ENCODE data around the gene CTSD.
"Not testable (repeated sequence)": the region's sequence is repeated elsewhere in the genome, so short reads cannot be mapped to it uniquely, and the experiment has no call there.

The CTSD gene

GRCh38 chr11:1763796-1764661 is at the start of gene CTSD:
Gene CTSD, minus strand, starts transcription at chr11:1763927. Its CDS starts 68 bp downstream, at chr11:1763859.
- Mint-ChIP-seq H3K27ac (peak within 1 kb of the TSS; percentile 82), H3K27me3 (no peaks in the 10 kb centered on the region), H3K9me3 (no peaks in the 10 kb centered on the region), H3K4me3 (peak within 1 kb of the TSS; percentile 92), H3K36me3 (no peaks in the 10 kb centered on the region), H3K4me1 (peaks cover 12% of the 10 kb centered on the region)
- DNase-seq (ENCODE audit: low spot score in 2 of 2) (peak; percentile 92 to 93), ATAC-seq (ENCODE audit: low read depth) (peak; percentile 92)

- not testable (repeated sequence) for DNase-seq (ENCODE audit: low spot score in 2 of 2); H3K36me3 Mint-ChIP-seq; H3K4me1 Mint-ChIP-seq; ATAC-seq (ENCODE audit: low read depth); H3K27ac Mint-ChIP-seq; H3K9me3 Mint-ChIP-seq; H3K4me3 Mint-ChIP-seq
- peaks cover 12% of the 10 kb centered on the region for H3K27me3 Mint-ChIP-seq
Observed at GRCh38 chr11:1813356-1813755, 49.6 kb upstream of the CTSD start.

DNA sequence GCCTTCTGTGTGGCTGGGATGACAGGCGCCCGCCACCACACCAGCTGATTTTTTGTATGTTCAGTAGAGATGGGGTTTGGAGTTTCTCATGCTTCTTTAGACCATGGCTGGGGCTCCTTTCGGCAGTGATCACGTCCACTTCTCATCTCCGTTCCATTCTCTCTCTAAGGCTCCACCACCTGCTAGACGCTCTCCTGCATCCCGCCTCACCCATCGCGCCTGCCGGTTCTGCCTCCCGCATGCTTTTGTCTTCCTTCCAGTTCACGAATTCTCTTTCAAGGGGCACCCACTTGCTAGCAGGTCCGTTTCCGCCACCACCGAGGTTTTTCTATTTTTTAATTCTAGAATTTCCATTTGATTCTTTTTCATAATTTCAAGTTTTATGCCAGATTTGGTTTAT is 49.1 kb upstream of the CTSD start:
- Mint-ChIP-seq H3K4me3 (no peak overlapping the region), H3K27me3 (peaks cover 12% of the 10 kb centered on the region), H3K27ac (no peak overlapping the region), H3K36me3 (peaks cover 2% of the 10 kb centered on the region), H3K9me3 (no peaks in the 10 kb centered on the region), H3K4me1 (no peaks in the 10 kb centered on the region)
- ATAC-seq (ENCODE audit: low read depth) (no peak), DNase-seq (ENCODE audit: low spot score in 2 of 2) (no peak)

- Mint-ChIP-seq H3K9me3 (no peaks in the 10 kb centered on the region), H3K4me3 (no peak overlapping the region), H3K4me1 (no peaks in the 10 kb centered on the region), H3K27ac (no peak overlapping the region), H3K27me3 (peaks cover 12% of the 10 kb centered on the region), H3K36me3 (peaks cover 2% of the 10 kb centered on the region)
- ATAC-seq (ENCODE audit: low read depth) (no peak), DNase-seq (ENCODE audit: low spot score in 2 of 2) (no peak)
Observed at GRCh38 chr11:1812274-1812673, 48.5 kb upstream of the CTSD start.

DNA sequence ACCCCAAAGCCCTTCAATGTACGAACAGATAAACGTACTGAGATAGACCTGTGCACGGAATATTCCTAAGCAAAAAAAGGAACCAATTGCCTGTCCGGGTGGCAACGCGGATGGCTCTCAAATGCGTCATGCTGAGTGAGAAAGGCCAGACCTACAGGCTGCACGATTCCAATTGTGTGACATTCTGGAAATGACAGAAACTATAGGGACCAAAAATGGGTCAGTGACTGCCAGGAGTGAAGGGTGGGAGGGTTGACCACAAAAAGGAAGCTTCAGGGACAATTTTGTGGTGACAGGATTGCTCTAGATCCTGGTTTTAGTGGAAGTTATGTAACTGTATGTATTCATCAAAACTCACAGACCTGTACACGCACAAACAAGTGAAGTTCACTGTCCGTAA is 47.0 kb upstream of the CTSD start:
- H3K27me3 Mint-ChIP-seq, result peaks cover 12% of the 10 kb centered on the region
- no peaks in the 10 kb centered on the region for H3K9me3 Mint-ChIP-seq
- no peak for DNase-seq (ENCODE audit: low spot score in 2 of 2)
- no peak for ATAC-seq (ENCODE audit: low read depth)
- no peaks in the 10 kb centered on the region for H3K4me1 Mint-ChIP-seq
- H3K27ac Mint-ChIP-seq, result no peak overlapping the region
- H3K4me3 Mint-ChIP-seq, result no peak overlapping the region
- peaks cover 2% of the 10 kb centered on the region for H3K36me3 Mint-ChIP-seq

DNA sequence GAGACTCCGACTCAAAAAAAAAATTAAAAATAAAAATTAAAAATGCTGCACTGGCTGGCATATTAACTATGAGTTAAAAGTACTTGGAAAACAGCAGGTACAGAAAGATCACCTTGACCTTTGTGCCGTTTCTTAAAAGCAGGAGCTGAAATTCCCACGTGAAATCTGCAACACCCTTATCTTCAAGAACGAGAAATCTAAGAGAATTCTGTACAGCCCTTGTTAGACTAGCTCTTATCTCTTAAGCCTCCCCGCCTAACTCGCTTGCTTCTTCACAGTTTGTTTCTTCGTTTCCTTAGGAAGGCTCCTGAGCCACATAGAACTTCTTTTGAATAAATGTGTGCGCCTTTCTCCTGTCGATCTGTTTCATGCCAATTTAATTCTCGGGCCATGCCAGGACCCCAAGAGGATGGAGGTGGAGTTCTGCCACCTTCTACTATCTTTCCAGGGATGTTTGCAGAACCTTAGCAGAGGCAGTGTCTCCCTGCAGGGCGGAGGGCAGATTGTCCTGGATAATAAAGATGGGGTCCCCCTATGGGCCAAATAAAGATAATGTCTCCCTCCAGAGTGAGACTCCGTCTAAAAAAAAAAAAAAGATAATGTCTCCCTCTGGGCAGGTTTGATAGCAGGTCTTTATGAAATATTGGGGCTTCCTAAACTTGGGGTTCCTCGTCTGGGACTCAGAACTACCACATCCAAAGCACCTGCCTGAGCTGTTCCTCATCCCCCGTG is 43.7 kb upstream of the CTSD start:
- Mint-ChIP-seq H3K4me3 (no peak overlapping the region), H3K27me3 (peaks cover 16% of the 10 kb centered on the region), H3K4me1 (no peaks in the 10 kb centered on the region), H3K27ac (no peak overlapping the region), H3K9me3 (no peaks in the 10 kb centered on the region), H3K36me3 (peaks cover 2% of the 10 kb centered on the region)
- ATAC-seq (ENCODE audit: low read depth), result no peak
- no peak for DNase-seq (ENCODE audit: low spot score in 2 of 2)

DNA sequence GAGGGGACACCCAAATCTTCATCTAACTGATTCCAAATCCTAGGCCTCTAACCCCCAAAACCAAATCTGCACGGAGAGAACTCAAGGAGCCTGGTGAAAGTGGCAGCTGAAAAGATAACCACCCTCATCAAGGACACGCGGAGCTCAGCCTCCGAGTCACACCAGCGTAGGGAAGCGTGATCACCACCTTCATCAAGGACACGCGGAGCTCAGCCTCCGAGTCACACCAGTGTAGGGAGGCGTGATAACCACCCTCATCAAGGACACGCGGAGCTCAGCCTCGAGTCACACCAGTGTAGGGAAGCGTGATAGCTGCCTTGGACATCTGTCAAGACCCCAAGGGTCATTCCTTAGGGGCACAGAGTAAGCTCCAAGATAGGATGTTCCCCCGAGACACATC is 41.8 kb upstream of the CTSD start:
- Mint-ChIP-seq H3K36me3 (peaks cover 2% of the 10 kb centered on the region), H3K27ac (no peak overlapping the region), H3K27me3 (peaks cover 20% of the 10 kb centered on the region), H3K4me3 (no peak overlapping the region), H3K9me3 (no peaks in the 10 kb centered on the region), H3K4me1 (no peaks in the 10 kb centered on the region)
- DNase-seq (ENCODE audit: low spot score in 2 of 2) (no peak), ATAC-seq (ENCODE audit: low read depth) (no peak)

DNA sequence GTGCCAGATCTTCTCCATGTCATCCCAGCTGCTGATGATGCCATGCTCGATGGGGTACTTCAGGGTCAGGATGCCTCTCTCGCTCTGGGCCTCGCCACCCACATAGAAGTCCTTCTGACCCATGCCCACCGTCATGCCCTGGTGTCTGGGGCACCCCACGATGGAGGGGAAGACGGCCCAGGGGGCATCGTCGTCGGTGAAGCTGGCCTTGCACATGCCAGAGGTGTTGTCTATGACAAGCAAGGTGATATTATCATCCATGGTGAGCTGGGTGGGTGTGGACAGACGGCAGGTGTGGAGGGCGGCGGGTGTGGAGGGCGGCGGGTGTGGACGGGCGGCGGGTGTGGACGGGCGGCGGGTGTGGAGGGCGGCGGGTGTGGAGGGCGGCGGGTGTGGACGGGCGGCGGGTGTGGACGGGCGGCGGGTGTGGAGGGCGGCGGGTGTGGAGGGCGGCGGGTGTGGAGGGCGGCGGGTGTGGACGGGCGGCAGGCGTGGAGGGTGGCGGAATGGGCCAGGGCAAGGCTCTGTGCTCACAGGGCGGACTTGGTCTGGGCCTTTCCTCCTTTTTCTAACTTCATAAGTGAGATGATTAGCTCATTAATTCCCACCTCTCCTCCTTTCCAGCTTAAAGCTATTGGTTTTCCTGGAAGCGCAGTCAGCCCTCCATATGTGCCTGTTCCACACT is 40.2 kb upstream of the CTSD start:
- H3K4me1 Mint-ChIP-seq; H3K4me3 Mint-ChIP-seq; DNase-seq (ENCODE audit: low spot score in 2 of 2); H3K9me3 Mint-ChIP-seq; H3K27ac Mint-ChIP-seq; ATAC-seq (ENCODE audit: low read depth); H3K36me3 Mint-ChIP-seq: not testable (repeated sequence)
- H3K27me3 Mint-ChIP-seq, result peaks cover 18% of the 10 kb centered on the region

GRCh38 chr11:1803246-1803645 is 39.5 kb upstream of the CTSD start:
- H3K27me3 Mint-ChIP-seq, result peaks cover 21% of the 10 kb centered on the region
- H3K27ac Mint-ChIP-seq, result no peak overlapping the region
- H3K9me3 Mint-ChIP-seq, result no peaks in the 10 kb centered on the region
- H3K4me1 Mint-ChIP-seq, result no peaks in the 10 kb centered on the region
- no peak for ATAC-seq (ENCODE audit: low read depth)
- no peaks in the 10 kb centered on the region for H3K36me3 Mint-ChIP-seq
- no peak overlapping the region for H3K4me3 Mint-ChIP-seq
- no peak for DNase-seq (ENCODE audit: low spot score in 2 of 2)

GRCh38 chr11:1797391-1798125 is 33.8 kb upstream of the CTSD start:
- no peaks in the 10 kb centered on the region for H3K9me3 Mint-ChIP-seq
- ATAC-seq (ENCODE audit: low read depth) (no peak), DNase-seq (ENCODE audit: low spot score in 2 of 2) (no peak)
- H3K27me3 Mint-ChIP-seq, result peaks cover 27% of the 10 kb centered on the region
- H3K27ac Mint-ChIP-seq, result no peak overlapping the region
- H3K4me3 Mint-ChIP-seq, result no peak overlapping the region
- H3K4me1 Mint-ChIP-seq, result peaks cover 3% of the 10 kb centered on the region
- peaks cover 1% of the 10 kb centered on the region for H3K36me3 Mint-ChIP-seq

- peaks cover 1% of the 10 kb centered on the region for H3K36me3 Mint-ChIP-seq
- no peaks in the 10 kb centered on the region for H3K9me3 Mint-ChIP-seq
- H3K27me3 Mint-ChIP-seq, result peaks cover 27% of the 10 kb centered on the region
- no peak for ATAC-seq (ENCODE audit: low read depth)
- peaks cover 3% of the 10 kb centered on the region for H3K4me1 Mint-ChIP-seq
- H3K27ac Mint-ChIP-seq, result no peak overlapping the region
- no peak for DNase-seq (ENCODE audit: low spot score in 2 of 2)
- H3K4me3 Mint-ChIP-seq, result no peak overlapping the region
Observed at GRCh38 chr11:1796413-1797011, 32.8 kb upstream of the CTSD start.

DNA sequence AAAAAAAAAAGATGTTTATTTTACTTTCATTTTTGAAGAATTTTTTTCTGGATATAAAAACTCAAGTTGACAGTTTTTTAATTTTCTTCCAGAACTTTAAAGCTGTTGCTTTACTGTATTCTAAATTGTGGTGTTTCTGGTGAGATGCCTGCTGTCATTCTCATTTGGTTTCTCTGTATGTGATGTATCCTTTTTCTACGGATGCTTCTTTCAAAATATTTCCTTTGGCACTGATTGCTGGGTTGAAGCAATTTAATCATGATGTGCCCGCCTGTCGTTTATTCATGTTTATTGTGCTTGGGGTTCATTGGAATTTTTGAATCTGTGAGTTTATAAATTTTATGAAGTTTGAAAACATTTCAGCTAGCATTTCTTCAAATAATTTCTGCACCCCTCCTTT is 29.4 kb upstream of the CTSD start:
- no peak overlapping the region for H3K27ac Mint-ChIP-seq
- ATAC-seq (ENCODE audit: low read depth), result no peak
- peaks cover 1% of the 10 kb centered on the region for H3K36me3 Mint-ChIP-seq
- H3K4me1 Mint-ChIP-seq, result peaks cover 3% of the 10 kb centered on the region
- H3K27me3 Mint-ChIP-seq, result peaks cover 16% of the 10 kb centered on the region
- no peaks in the 10 kb centered on the region for H3K9me3 Mint-ChIP-seq
- H3K4me3 Mint-ChIP-seq, result no peak overlapping the region
- DNase-seq (ENCODE audit: low spot score in 2 of 2), result no peak

- Mint-ChIP-seq H3K4me1 (peaks cover 3% of the 10 kb centered on the region), H3K9me3 (no peaks in the 10 kb centered on the region), H3K4me3 (no peak overlapping the region), H3K36me3 (peaks cover 1% of the 10 kb centered on the region), H3K27ac (no peak overlapping the region), H3K27me3 (peaks cover 16% of the 10 kb centered on the region)
- no peak for DNase-seq (ENCODE audit: low spot score in 2 of 2)
- no peak for ATAC-seq (ENCODE audit: low read depth)
Observed at GRCh38 chr11:1792461-1792860, 28.7 kb upstream of the CTSD start.
